ENCODE results near the gene ERP29. TPM values are rescaled to one million over a fixed set of nuclear protein-coding genes. Genes with fewer than 3 reads are reported as not detected.
"Not testable (repeated sequence)": the region's sequence is repeated elsewhere in the genome, so short reads cannot be mapped to it uniquely, and the experiment has no call there.

The ERP29 gene
- total RNA-seq, 4 donors from 2014 or later: 39.8 to 62.7 (median 49.1) TPM

DNA sequence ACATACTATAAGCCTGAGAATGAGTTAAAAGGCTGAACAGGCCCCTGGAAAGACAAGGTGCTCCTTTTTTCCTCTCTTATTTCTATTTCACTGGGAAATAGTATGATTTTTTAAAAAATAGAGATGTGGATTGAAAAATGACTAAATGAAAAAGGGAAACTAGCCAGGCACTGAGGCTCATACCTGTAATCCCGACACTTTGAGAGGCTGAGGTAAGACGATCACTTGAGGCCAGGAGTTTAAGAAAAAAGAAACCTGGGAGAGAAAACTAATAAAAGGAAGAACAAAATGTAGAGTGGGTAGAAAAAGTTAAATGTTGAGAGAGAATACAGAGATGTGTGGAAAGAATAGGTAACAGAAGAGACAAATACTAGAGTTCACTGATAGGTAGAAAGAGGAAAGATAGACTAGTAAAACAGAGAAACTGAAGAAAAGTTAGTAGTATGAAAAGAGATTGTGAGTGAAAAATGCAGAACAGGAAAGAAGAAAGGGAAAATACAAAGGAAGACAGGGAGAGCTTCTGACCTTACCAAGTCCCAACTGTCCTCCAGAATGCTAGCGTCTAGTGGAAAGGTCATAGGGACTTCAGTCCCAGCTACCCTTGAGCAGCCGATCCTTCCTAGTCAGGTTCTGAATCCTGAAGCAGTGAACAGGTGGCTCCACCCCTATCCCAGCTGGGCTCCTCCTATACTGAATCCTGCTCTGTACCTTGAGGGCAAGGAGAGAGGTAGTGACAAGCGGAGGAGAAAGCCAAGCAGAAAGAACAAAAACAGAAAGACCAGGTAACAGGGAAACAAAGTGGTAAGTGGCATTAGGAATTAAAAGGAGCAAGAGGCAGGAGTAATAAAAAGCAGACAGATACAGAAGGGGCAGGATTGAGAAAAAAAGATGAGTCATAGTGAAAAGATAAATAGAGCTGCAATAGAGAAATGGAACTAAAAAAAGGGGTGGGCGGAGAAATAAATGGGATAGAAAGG, 7.5 kb upstream of the ERP29 start:
- Histone ChIP-seq H3K36me3 (no peaks in the 10 kb centered on the region), H3K9me3 (no peaks in the 10 kb centered on the region), H3K4me3 (peak overlapping the region in 2 of 4 donors; percentile 19 to 29), H3K27me3 (no peaks in the 10 kb centered on the region), H3K4me1 (peaks cover 0 to 2% (median 0%) of the 10 kb centered on the region in 4 donors), H3K27ac (peak overlapping the region in 3 of 4 donors; percentile 0 to 62 (median 16))
- peak in 2 of 3 donors; percentile 70 to 85 for DNase-seq
- TF ChIP-seq, protein P1, sequence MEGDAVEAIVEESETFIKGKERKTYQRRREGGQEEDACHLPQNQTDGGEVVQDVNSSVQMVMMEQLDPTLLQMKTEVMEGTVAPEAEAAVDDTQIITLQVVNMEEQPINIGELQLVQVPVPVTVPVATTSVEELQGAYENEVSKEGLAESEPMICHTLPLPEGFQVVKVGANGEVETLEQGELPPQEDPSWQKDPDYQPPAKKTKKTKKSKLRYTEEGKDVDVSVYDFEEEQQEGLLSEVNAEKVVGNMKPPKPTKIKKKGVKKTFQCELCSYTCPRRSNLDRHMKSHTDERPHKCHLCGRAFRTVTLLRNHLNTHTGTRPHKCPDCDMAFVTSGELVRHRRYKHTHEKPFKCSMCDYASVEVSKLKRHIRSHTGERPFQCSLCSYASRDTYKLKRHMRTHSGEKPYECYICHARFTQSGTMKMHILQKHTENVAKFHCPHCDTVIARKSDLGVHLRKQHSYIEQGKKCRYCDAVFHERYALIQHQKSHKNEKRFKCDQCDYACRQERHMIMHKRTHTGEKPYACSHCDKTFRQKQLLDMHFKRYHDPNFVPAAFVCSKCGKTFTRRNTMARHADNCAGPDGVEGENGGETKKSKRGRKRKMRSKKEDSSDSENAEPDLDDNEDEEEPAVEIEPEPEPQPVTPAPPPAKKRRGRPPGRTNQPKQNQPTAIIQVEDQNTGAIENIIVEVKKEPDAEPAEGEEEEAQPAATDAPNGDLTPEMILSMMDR (IDR thresholded peaks at IDR 0.05): no peak
- TF ChIP-seq POLR2A (IDR thresholded peaks at IDR 0.05): peak; percentile 66 to 75

GRCh38 chr12:112007945-112008344, 5.3 kb upstream of the ERP29 start:
- TF ChIP-seq POLR2A (IDR thresholded peaks at IDR 0.05): no peak
- TF ChIP-seq, protein P1 (IDR thresholded peaks at IDR 0.05): no peak
- no peak for DNase-seq
- H3K36me3 ChIP-seq: no peaks in the 10 kb centered on the region
- no peaks in the 10 kb centered on the region for H3K27me3 ChIP-seq
- H3K4me3 ChIP-seq: no peak overlapping the region
- no peaks in the 10 kb centered on the region for H3K9me3 ChIP-seq
- H3K27ac ChIP-seq: no peak overlapping the region
- peaks cover 0 to 16% (median 4%) of the 10 kb centered on the region in 4 donors for H3K4me1 ChIP-seq

GRCh38 chr12:112008918-112009317, 4.3 kb upstream of the ERP29 start:
- peaks cover 0 to 16% (median 4%) of the 10 kb centered on the region in 4 donors for H3K4me1 ChIP-seq
- no peaks in the 10 kb centered on the region for H3K9me3 ChIP-seq
- TF ChIP-seq, protein P1 (IDR thresholded peaks at IDR 0.05): no peak
- no peak for TF ChIP-seq POLR2A (IDR thresholded peaks at IDR 0.05)
- no peaks in the 10 kb centered on the region for H3K36me3 ChIP-seq
- no peak for DNase-seq
- no peak overlapping the region for H3K4me3 ChIP-seq
- H3K27ac ChIP-seq: no peak overlapping the region
- H3K27me3 ChIP-seq: no peaks in the 10 kb centered on the region

DNA sequence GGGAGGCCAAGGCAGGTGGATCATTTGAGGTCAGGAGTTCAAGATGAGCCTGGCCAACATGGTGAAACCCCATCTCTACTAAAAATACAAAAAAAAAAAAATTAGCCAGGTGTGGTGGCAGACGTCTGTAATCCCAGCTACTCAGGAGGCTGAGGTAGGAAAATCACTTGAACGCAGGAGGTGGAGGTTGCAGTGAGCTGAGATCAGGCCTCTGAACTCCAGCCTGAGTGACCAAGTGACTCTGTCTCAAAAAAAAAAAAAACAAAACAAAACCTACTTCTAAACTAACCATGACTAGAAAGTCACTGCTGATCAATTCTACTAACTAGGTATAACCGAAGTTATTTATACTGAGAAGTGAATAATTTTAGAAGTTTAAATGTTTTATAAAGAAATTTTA, 3.6 kb upstream of the ERP29 start:
- H3K36me3 ChIP-seq, H3K27me3 ChIP-seq, DNase-seq, H3K9me3 ChIP-seq, H3K4me3 ChIP-seq, H3K27ac ChIP-seq: not testable (repeated sequence)
- peaks cover 3 to 20% (median 5%) of the 10 kb centered on the region in 4 donors for H3K4me1 ChIP-seq

DNA sequence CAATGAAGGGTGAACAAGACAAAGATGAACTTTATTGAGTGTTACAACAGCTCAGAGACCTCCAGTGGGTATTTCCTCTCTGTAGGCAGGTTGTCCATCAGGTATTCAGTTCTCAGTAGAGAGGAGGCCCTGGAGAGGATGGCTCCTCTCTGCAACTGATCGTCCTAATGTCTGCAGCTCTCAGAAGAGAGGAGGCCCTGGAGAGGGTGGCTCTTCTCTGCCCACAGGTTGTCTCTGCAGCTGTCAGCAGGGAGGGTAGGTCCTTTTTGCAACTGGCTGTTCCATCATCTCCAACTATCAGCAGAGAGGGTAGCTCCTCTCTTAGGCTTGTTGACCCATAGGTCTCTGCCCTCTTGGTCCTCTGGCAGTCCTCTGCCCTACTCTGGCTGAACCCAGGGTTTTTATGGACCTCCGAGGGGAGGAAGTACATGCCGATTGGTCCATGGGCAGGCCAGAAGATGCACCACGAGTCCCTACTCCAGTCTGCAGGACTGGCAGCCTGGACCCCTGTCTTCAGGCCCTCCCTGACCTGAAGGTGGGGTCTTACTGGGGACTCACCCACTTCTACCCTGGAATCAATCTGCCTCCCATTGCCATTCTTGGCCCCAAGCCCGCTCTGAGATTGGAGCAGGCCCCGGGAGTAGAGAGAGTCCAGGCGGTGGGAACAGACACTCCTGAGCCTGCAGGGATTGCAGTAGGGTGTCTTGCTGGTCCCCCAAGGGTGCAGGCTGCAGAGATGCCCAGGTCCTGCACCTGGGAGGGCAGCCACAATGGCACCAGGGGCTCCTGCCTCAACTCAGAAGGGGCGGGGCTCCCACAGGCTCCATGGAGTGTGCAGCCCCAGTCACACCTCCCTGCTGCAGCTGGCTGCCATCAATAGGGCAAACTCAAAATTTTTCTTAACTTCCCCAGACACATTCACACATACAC, 2.5 kb upstream of the ERP29 start:
- no peak for DNase-seq
- TF ChIP-seq, protein P1 (IDR thresholded peaks at IDR 0.05): no peak
- TF ChIP-seq POLR2A (IDR thresholded peaks at IDR 0.05): no peak
- peaks cover 3 to 26% (median 7%) of the 10 kb centered on the region in 4 donors for H3K4me1 ChIP-seq
- H3K4me3 ChIP-seq: no peak overlapping the region
- H3K27ac ChIP-seq: peak overlapping the region in 1 of 4 donors; percentile 95
- no peaks in the 10 kb centered on the region for H3K9me3 ChIP-seq
- H3K36me3 ChIP-seq: no peaks in the 10 kb centered on the region
- no peaks in the 10 kb centered on the region for H3K27me3 ChIP-seq
